ENCODE data around the gene FBXO44.

GRCh38 chr1:11611638-11612327, 42.9 kb upstream of the FBXO44 start:
- no peak for TF ChIP-seq TCF4 (CRISPR knock-in tag; IDR thresholded peaks at IDR 0.05; ENCODE audit: borderline replicate concordance)
- no peak for TF ChIP-seq ZC3H10 (CRISPR knock-in tag; IDR thresholded peaks at IDR 0.05)
- no peak for TF ChIP-seq CSRNP3 (CRISPR knock-in tag; IDR thresholded peaks at IDR 0.05)
- no peak for TF ChIP-seq CREB5 (CRISPR knock-in tag; IDR thresholded peaks at IDR 0.05; ENCODE audit: low read depth)
- no peak for TF ChIP-seq RARB (CRISPR knock-in tag; IDR thresholded peaks at IDR 0.05)
- no peak for TF ChIP-seq GLIS3 (CRISPR knock-in tag; IDR thresholded peaks at IDR 0.05)
- TF ChIP-seq ARNTL (CRISPR knock-in tag; IDR thresholded peaks at IDR 0.05; ENCODE audit: borderline replicate concordance, low read depth), result no peak
- TF ChIP-seq ZFP3 (CRISPR knock-in tag; IDR thresholded peaks at IDR 0.05), result no peak
- TF ChIP-seq PATZ1 (CRISPR knock-in tag; IDR thresholded peaks at IDR 0.05; ENCODE audit: borderline replicate concordance), result no peak
- no peak for TF ChIP-seq CSDC2 (CRISPR knock-in tag; IDR thresholded peaks at IDR 0.05)
